HG03064 (cell line): Measurements from ENCODE around the gene OR14C36.
"Not testable (repeated sequence)": the region's sequence is repeated elsewhere in the genome, so short reads cannot be mapped to it uniquely, and the experiment has no call there.

Experiments
- ATAC-seq: cut with Tn5 transposase; IDR thresholded peaks from one replicate; pipeline ENCODE4 v1.9.1; 2021; ENCODE audit warnings: low read depth; ENCODE audit not compliant: unreplicated experiment

OR14C36 gene

DNA sequence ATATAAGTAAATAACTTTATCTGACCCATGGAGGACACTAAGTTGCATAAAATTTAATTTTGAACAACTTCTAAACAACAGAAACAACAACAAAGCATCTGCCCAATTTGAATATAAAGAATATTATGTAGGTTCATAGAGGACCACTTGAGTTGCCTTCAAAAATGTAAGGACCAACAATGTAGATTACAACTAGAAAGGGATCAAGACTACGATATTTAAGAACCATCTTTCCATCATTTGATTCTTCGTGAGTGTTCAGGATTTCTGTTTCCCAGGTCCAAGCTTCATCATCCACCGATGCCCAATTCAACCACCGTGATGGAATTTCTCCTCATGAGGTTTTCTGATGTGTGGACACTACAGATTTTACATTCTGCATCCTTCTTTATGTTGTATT, at the start of gene OR14C36:
Gene OR14C36 (plus strand): TSS at position 301 of the 400 bp plus-strand sequence. CDS start 0 bp downstream, at position 301.
- no peak for ATAC-seq

GRCh38 chr1:248303324-248303723, 45.3 kb upstream of the OR14C36 start, which contains the start of gene OR2T12:
Gene OR2T12, minus strand, starts transcription at chr1:248303424. Its CDS starts 7,846 bp downstream, at chr1:248295578.
- no peak for ATAC-seq

- not testable (repeated sequence) for ATAC-seq
These were observed 42.9 kb upstream of the OR14C36 start for GRCh38 chr1:248305672-248306071.

GRCh38 chr1:248306103-248306502, 42.5 kb upstream of the OR14C36 start:
- ATAC-seq: no peak

DNA sequence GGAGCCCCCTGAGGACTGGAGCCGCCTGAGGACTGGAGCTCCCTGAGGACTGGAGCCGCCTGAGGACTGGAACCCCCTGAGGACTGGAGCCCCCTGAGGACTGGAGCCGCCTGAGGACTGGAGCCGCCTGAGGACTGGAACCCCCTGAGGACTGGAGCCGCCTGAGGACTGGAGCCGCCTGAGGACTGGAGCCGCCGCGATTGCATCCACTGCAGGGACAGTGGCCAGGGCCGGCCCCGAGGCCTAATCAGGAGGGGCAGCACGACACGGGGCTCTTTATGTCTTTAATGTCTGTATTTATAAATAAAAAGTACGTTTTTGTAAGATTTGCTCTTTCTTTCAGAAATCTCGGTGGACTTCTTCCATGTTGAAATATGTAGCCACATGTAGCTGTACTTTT, 41.8 kb upstream of the OR14C36 start:
- not testable (repeated sequence) for ATAC-seq

DNA sequence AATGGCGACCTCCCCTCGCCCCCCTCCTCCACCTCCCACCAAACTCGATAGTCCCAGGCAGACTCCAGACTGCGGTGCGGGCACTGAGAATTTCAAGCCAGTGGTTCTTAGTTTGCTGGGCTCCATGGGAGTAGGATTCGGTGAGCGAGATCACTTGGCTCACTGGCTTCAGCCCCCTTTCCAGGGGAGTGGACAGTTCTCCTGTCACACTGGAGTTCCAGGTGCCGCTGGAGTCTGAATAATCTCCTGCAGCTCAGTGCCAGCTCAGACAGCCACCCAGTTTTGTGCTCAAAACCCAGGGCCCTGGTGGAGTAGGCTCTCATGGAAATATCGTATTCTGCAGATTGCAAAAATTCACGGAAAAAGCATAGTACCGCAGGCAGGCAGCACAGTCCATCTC, 31.8 kb upstream of the OR14C36 start:
- ATAC-seq: no peak

DNA sequence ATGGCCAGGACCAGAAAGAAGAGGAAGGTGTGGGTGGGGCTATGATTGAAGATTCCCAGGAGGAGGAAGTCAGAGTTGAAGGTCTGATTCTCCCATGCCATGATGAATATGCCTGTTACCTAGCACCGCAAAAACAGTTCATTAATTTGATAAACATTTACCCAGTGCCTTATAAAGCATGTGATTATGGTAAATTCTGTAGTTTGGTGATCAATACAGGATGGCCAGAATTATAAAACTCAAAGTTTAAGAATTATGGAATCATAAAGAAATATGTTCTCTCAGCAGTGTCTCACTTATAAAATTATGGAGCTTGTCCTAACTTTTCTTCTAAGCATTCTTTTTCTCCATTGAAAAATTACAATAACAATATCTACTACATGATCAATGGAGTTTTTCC, 24.1 kb upstream of the OR14C36 start, which contains the start of gene OR2M7:
Gene OR2M7 (minus strand): TSS at position 101 of the 400 bp plus-strand sequence. CDS start 0 bp downstream, at position 101.
- no peak for ATAC-seq

- no peak for ATAC-seq
These were observed 5.1 kb upstream of the OR14C36 start for GRCh38 chr1:248343451-248343850.

DNA sequence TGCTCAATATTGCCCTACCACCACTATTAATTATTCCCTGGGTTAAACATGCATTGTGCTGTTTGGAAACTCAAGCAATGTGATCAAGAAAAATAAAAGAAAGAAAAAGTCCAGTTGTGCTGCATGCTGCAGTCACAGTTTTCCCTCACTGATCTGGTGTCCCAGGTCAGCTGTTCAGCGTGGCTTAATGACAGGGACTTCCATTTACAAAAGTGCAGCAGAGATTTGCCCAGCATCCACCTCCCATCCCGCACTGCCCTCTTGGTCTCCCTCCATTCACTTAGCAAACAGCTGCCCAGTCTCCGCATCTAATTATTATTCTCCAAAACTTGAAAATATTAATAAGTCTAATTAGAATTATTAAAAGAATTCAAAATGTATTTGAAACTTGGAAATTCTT, 10.8 kb downstream of the OR14C36 start:
- ATAC-seq: no peak

GRCh38 chr1:248361121-248361715, 12.6 kb downstream of the OR14C36 start, which contains the start of gene OR2T4:
Gene OR2T4, plus strand, starts transcription at chr1:248361665. Its CDS starts 0 bp downstream, at chr1:248361665.
- ATAC-seq: no peak

DNA sequence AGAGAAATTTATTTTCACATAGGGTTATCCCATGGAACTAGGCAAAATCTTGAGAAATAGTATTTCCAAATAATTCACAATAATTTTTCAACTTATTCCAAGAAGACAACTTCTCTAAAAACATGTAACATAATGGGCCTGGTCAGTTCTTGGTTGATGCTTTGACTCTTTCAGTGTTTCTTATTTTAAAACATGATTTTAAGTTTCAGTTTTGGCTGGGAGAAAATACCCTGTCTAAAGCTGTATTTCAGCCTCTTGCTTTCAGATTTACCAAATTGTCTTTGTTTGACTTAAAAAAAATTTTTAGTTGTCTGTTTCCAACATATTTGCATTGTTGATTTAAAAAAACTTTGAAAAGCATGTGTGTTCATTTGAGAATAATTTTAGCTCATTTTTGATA, 18.0 kb downstream of the OR14C36 start:
- no peak for ATAC-seq

DNA sequence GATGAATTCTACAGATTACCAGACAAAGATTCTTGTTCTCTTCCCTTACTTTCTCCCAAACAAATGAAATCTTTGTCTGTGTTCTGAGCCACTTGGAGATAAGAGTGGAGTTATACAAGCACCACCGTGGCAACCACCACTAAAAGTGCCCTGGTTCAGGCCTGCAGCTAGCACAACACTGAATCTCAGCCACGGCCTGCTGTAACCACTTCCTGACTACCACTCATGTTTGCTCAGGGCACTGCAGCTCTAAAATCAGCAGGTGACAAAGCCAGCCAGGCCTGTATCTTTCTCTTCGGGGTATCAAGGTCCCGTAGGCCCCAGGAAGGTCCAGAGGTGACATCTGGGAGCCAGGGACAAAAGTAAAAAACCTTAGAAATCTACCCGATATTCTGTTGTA, 23.8 kb downstream of the OR14C36 start:
- no peak for ATAC-seq

GRCh38 chr1:248373761-248374160, 25.2 kb downstream of the OR14C36 start:
- ATAC-seq: no peak

DNA sequence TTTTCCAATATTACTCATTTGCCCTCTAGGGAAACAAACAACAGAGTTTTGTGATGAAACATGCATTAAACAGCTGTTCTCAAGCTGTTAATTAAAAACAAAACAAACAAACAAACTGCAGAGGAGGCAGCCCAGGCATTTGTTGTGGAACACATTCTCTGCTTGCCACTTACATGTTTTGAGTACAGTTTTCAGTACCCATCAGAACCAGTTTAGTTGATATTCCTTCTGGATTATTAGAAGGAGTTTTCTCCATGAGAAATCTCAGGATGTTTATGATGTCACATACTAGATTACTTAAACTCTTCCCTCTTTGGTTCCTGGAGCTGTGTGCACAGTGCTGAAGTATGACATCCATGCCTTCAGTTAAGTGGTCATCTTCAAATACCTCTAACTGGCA, 26.9 kb downstream of the OR14C36 start, which contains the start of gene OR2T6:
Gene OR2T6 (plus strand): TSS at position 301 of the 400 bp plus-strand sequence. CDS start 11,863 bp downstream, outside the sequence.
- no peak for ATAC-seq

GRCh38 chr1:248376916-248377315, 28.3 kb downstream of the OR14C36 start:
- no peak for ATAC-seq

GRCh38 chr1:248380854-248381253, 32.3 kb downstream of the OR14C36 start:
- ATAC-seq: no peak

DNA sequence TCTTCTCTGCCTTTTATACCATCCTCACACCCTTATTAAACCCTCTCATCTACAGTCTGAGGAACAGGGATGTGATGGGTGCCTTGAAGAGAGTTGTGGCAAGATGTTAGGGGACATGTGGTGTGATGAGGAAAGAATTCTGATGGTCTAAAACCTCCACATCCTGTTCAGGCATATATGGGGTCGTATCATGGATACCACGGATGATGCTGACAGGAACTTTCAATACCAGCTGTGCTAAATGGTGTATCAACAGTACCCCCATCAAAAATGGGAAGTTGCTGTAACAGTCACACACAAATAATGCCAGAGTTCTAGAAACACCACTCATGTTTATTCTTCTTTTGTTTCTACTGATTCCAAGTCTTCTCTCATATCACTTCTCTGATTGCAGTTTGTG, 39.9 kb downstream of the OR14C36 start:
- ATAC-seq: no peak

GRCh38 chr1:248393050-248393449, 44.5 kb downstream of the OR14C36 start:
- ATAC-seq: no peak
